DND-41 (cell line): Measurements from ENCODE around the gene ADAMTS3.

ENCODE experiments used
- CTCF ChIP-seq: IDR thresholded peaks from 2 replicates; pipeline ENCODE4 v1.5.1; 2012; ENCODE audit warnings: borderline replicate concordance, low read length, moderate library complexity, mild to moderate bottlenecking; ENCODE audit not compliant: poor library complexity, severe bottlenecking; ENCODE audit errors: extremely low read depth
- EZH2 ChIP-seq: IDR thresholded peaks from 3 replicates; pipeline ENCODE4 v1.6.1; 2012; ENCODE audit warnings: borderline replicate concordance, low read depth, mild to moderate bottlenecking, moderate library complexity, low read length, inconsistent platforms; ENCODE audit not compliant: severe bottlenecking

DNA sequence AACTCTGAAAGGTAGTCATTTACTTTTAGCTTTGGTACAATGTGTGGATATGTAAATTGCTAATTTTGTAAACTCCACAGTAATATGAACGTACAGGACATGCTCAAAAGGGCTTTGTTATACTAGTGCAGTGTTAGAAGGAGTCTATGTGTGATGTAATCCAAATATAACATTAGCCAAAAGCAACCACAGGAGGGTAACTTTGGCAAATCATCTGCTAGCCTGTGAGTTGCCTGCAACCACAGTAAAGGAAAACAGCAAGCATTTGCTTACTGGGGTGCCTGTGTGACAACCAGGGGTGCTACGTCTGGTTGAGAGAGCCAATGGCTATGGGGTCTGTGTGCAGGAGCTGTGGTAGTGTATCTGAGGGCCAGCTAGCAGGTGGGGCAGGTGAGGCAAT is 245.8 kb downstream of the ADAMTS3 start:
- no peak for TF ChIP-seq CTCF
- no peak for TF ChIP-seq EZH2
